ENCODE data around the gene NKX2-4. TPM values are rescaled to one million over a fixed set of nuclear protein-coding genes. Genes with fewer than 3 reads are reported as not detected.
A peak's percentile ranks its signal among the peaks of the same experiment; 100 is the strongest.

The NKX2-4 gene
- total and polyA plus RNA-seq, 8 donors, result not detected

DNA sequence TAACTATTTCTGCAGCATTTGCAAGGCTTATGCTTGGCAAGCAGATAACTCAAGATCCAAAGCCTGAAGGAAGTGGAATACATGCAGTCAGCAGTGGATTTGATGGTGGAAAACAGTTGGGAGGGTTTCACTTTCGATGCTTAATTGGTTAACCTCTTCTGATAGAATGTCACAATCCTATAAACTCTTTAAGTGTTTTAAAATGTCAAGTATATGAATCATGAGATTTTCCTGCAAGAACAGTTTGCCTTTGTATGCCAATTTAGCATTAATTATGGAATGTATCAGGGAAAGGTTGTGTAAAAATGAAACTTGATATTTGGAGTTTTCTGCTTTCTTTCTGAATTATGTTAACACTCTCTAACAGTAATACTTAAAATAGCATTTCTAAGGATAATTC, 36.6 kb downstream of the NKX2-4 start:
- no peaks in the 10 kb centered on the region for H3K9me3 ChIP-seq
- DNase-seq, result no peak
- intact Hi-C loops (cut with DNase I; ENCODE audit: low total_unique reads), result no loop called here
- no peak overlapping the region for H3K27ac ChIP-seq
- H3K27me3 ChIP-seq, result no peaks in the 10 kb centered on the region
- WGBS, 5 donors, result 62 to 86% (median 74%) methylated on average over 1 of the region's 1 CpG
- TF ChIP-seq, protein P1, sequence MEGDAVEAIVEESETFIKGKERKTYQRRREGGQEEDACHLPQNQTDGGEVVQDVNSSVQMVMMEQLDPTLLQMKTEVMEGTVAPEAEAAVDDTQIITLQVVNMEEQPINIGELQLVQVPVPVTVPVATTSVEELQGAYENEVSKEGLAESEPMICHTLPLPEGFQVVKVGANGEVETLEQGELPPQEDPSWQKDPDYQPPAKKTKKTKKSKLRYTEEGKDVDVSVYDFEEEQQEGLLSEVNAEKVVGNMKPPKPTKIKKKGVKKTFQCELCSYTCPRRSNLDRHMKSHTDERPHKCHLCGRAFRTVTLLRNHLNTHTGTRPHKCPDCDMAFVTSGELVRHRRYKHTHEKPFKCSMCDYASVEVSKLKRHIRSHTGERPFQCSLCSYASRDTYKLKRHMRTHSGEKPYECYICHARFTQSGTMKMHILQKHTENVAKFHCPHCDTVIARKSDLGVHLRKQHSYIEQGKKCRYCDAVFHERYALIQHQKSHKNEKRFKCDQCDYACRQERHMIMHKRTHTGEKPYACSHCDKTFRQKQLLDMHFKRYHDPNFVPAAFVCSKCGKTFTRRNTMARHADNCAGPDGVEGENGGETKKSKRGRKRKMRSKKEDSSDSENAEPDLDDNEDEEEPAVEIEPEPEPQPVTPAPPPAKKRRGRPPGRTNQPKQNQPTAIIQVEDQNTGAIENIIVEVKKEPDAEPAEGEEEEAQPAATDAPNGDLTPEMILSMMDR (IDR thresholded peaks at IDR 0.05), result no peak
- no peak for TF ChIP-seq POLR2AphosphoS5 (IDR thresholded peaks at IDR 0.05)
- no peak for TF ChIP-seq EP300 (IDR thresholded peaks at IDR 0.05)
- TF ChIP-seq POLR2A (IDR thresholded peaks at IDR 0.05), result no peak
- peaks cover 13 to 98% (median 89%) of the 10 kb centered on the region in 4 donors for H3K36me3 ChIP-seq
- no peak overlapping the region for H3K4me3 ChIP-seq
- H3K4me1 ChIP-seq, result peaks cover 0 to 9% (median 0%) of the 10 kb centered on the region in 4 donors

DNA sequence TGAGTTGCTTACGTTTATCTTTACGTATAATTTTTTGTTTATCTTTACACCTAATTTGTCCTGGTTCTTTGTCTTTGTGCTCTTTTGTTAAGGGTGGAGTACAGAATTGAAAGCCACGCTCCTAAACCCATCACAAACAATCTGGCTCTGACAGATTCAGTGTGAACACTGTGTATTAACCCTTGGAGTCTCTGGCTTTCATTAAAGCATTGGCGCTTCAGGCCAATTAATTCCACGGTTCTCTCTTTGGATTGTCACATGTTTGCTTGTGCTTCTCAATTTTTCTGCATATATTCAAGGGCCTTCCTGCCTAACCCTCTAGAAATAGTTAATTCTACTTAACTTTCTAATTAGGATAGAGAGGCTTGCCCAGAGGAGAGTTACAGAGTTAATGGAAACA, 38.6 kb downstream of the NKX2-4 start:
- Histone ChIP-seq H3K27ac (no peak overlapping the region), H3K4me3 (no peak overlapping the region), H3K9me3 (no peaks in the 10 kb centered on the region), H3K4me1 (peaks cover 0 to 9% (median 0%) of the 10 kb centered on the region in 4 donors), H3K36me3 (peaks cover 13 to 94% (median 89%) of the 10 kb centered on the region in 4 donors), H3K27me3 (no peaks in the 10 kb centered on the region)
- 87 to 93% (median 91%) methylated on average over 5 of the region's 5 CpGs for WGBS, 5 donors
- no peak for DNase-seq
- intact Hi-C loops (cut with DNase I; ENCODE audit: low total_unique reads), result no loop called here
- TF ChIP-seq EP300 (IDR thresholded peaks at IDR 0.05) (no peak), POLR2AphosphoS5 (IDR thresholded peaks at IDR 0.05) (no peak), POLR2A (IDR thresholded peaks at IDR 0.05) (no peak)
- TF ChIP-seq, protein P1 (IDR thresholded peaks at IDR 0.05), result no peak

DNA sequence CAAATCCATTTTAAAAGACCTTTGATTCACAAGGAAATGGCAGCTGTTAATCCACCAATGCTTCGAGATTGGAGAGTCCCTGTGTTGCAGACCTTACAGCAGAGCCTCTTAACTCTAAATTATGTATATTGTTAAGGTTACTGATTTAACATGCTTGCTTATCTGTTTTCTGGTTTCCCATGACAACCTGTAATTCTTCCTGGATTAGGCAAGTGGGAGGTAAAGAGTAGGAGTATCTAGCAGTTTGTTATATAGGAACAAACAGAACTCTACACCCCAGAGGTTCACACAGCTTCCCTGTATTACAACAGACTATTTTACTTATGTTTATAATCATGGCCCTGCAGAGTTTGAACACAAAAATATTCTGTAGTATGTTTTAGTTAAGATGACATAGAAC, 39.5 kb downstream of the NKX2-4 start:
- peak in 1 of 2 donors; percentile 59 for DNase-seq
- H3K4me1 ChIP-seq, result peaks cover 0 to 9% (median 0%) of the 10 kb centered on the region in 4 donors
- peaks cover 13 to 88% (median 81%) of the 10 kb centered on the region in 4 donors for H3K36me3 ChIP-seq
- H3K4me3 ChIP-seq, result no peak overlapping the region
- intact Hi-C loops (cut with DNase I; ENCODE audit: low total_unique reads), result no loop called here
- WGBS, 5 donors, result 41 to 69% (median 53%) methylated on average over 1 of the region's 1 CpG
- no peaks in the 10 kb centered on the region for H3K9me3 ChIP-seq
- TF ChIP-seq EP300 (IDR thresholded peaks at IDR 0.05), result no peak
- no peak overlapping the region for H3K27ac ChIP-seq
- no peaks in the 10 kb centered on the region for H3K27me3 ChIP-seq

DNA sequence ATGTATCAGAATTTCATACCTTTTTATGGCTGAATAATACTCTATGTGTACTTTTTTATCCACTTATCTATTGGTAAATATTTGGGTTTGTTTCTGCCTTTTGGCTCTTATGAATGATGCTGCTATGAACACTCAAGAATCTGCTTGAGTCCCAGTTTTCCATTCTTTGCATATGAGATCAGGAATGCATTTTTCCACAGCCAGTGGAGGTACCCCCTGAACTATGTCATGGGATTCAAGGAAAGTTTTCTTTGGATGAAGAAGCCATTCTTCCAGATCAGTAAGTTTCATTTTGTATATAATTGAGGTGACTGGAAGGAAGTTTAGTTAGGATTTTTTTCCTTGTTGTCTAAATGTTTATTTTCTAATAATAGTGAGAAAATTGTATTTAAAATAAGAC, 40.9 kb downstream of the NKX2-4 start:
- intact Hi-C loops (cut with DNase I; ENCODE audit: low total_unique reads), result no loop called here
- Histone ChIP-seq H3K4me1 (peaks cover 0 to 9% (median 0%) of the 10 kb centered on the region in 4 donors), H3K27ac (no peak overlapping the region), H3K4me3 (no peak overlapping the region), H3K27me3 (no peaks in the 10 kb centered on the region), H3K36me3 (peaks cover 9 to 77% (median 71%) of the 10 kb centered on the region in 4 donors), H3K9me3 (no peaks in the 10 kb centered on the region)
- no peak for DNase-seq
- TF ChIP-seq, protein P1 (IDR thresholded peaks at IDR 0.05), result no peak

DNA sequence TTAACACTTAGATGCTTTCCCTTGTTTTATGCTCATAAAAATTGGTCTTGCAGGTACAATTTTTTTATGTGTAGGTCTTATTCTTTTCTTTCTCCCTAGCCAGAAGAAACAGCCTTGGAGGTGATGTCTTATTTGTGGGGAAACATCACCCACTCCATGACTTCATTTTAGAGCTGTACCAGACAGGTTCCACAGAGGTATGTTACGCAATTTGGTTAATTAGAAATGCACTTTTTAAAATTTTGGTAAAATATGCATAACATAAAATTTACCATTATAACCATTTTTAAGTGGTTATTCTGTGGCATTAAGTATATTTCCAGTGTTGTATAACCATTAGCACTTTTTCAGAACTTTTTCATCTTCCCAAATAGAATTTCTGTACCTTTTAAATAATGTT, 41.3 kb downstream of the NKX2-4 start:
- no peak for TF ChIP-seq POLR2A (IDR thresholded peaks at IDR 0.05)
- TF ChIP-seq, protein P1 (IDR thresholded peaks at IDR 0.05), result no peak
- TF ChIP-seq EP300 (IDR thresholded peaks at IDR 0.05), result no peak
- TF ChIP-seq POLR2AphosphoS5 (IDR thresholded peaks at IDR 0.05), result no peak
- H3K4me1 ChIP-seq, result peaks cover 0 to 6% (median 0%) of the 10 kb centered on the region in 4 donors
- 33 to 100% (median 54%) methylated on average over 1 of the region's 1 CpG for WGBS, 5 donors
- DNase-seq, result no peak
- intact Hi-C loops (cut with DNase I; ENCODE audit: low total_unique reads), result no loop called here
- H3K9me3 ChIP-seq, result no peaks in the 10 kb centered on the region
- H3K4me3 ChIP-seq, result no peak overlapping the region
- H3K36me3 ChIP-seq, result peaks cover 9 to 76% (median 71%) of the 10 kb centered on the region in 4 donors
- H3K27ac ChIP-seq, result no peak overlapping the region
- H3K27me3 ChIP-seq, result no peaks in the 10 kb centered on the region
